ENCODE measurements around the gene CORO7. TPM values are rescaled to one million over a fixed set of nuclear protein-coding genes. Genes with fewer than 3 reads are reported as not detected.

The CORO7 gene
- total RNA-seq, 1 donor from 2014 or later: 25.7 TPM

- no peaks in the 10 kb centered on the region for H3K9me3 Mint-ChIP-seq (ENCODE audit: low read depth)
- peaks cover 10% of the 10 kb centered on the region for H3K4me1 Mint-ChIP-seq (ENCODE audit: low read depth)
- DNase-seq (ENCODE audit: low spot score, unreplicated experiment): no peak
- H3K27me3 Mint-ChIP-seq: no peaks in the 10 kb centered on the region
- no peak overlapping the region for H3K27ac Mint-ChIP-seq
- no peaks in the 10 kb centered on the region for H3K36me3 Mint-ChIP-seq (ENCODE audit: insufficient read depth)
- TF ChIP-seq CTCF (IDR thresholded peaks at IDR 0.05; ENCODE audit: unreplicated experiment): no peak
- no peak overlapping the region for H3K4me3 Mint-ChIP-seq (ENCODE audit: low read depth)
These were observed 28.6 kb downstream of the CORO7 start for GRCh38 chr16:4387781-4388180.

GRCh38 chr16:4386951-4387565, 29.3 kb downstream of the CORO7 start:
- Mint-ChIP-seq H3K27ac (no peak overlapping the region), H3K9me3 (ENCODE audit: low read depth) (no peaks in the 10 kb centered on the region), H3K4me1 (ENCODE audit: low read depth) (peaks cover 10% of the 10 kb centered on the region), H3K36me3 (ENCODE audit: insufficient read depth) (no peaks in the 10 kb centered on the region), H3K4me3 (ENCODE audit: low read depth) (no peak overlapping the region), H3K27me3 (no peaks in the 10 kb centered on the region)
- DNase-seq (ENCODE audit: low spot score, unreplicated experiment): no peak
- TF ChIP-seq CTCF (IDR thresholded peaks at IDR 0.05; ENCODE audit: unreplicated experiment): no peak

GRCh38 chr16:4386451-4386805, 30.0 kb downstream of the CORO7 start:
- H3K4me1 Mint-ChIP-seq (ENCODE audit: low read depth): peaks cover 10% of the 10 kb centered on the region
- H3K9me3 Mint-ChIP-seq (ENCODE audit: low read depth): no peaks in the 10 kb centered on the region
- no peak overlapping the region for H3K4me3 Mint-ChIP-seq (ENCODE audit: low read depth)
- no peak for TF ChIP-seq CTCF (IDR thresholded peaks at IDR 0.05; ENCODE audit: unreplicated experiment)
- no peak for DNase-seq (ENCODE audit: low spot score, unreplicated experiment)
- no peaks in the 10 kb centered on the region for H3K36me3 Mint-ChIP-seq (ENCODE audit: insufficient read depth)
- no peaks in the 10 kb centered on the region for H3K27me3 Mint-ChIP-seq
- H3K27ac Mint-ChIP-seq: no peak overlapping the region

GRCh38 chr16:4385789-4386450, 30.5 kb downstream of the CORO7 start:
- H3K9me3 Mint-ChIP-seq (ENCODE audit: low read depth): no peaks in the 10 kb centered on the region
- H3K27me3 Mint-ChIP-seq: no peaks in the 10 kb centered on the region
- no peak for DNase-seq (ENCODE audit: low spot score, unreplicated experiment)
- H3K4me1 Mint-ChIP-seq (ENCODE audit: low read depth): peaks cover 10% of the 10 kb centered on the region
- TF ChIP-seq CTCF (IDR thresholded peaks at IDR 0.05; ENCODE audit: unreplicated experiment): no peak
- no peak overlapping the region for H3K4me3 Mint-ChIP-seq (ENCODE audit: low read depth)
- no peaks in the 10 kb centered on the region for H3K36me3 Mint-ChIP-seq (ENCODE audit: insufficient read depth)
- H3K27ac Mint-ChIP-seq: no peak overlapping the region

- no peak for TF ChIP-seq CTCF (IDR thresholded peaks at IDR 0.05; ENCODE audit: unreplicated experiment)
- no peaks in the 10 kb centered on the region for H3K27me3 Mint-ChIP-seq
- no peaks in the 10 kb centered on the region for H3K9me3 Mint-ChIP-seq (ENCODE audit: low read depth)
- no peaks in the 10 kb centered on the region for H3K36me3 Mint-ChIP-seq (ENCODE audit: insufficient read depth)
- H3K27ac Mint-ChIP-seq: no peak overlapping the region
- DNase-seq (ENCODE audit: low spot score, unreplicated experiment): no peak
- no peak overlapping the region for H3K4me3 Mint-ChIP-seq (ENCODE audit: low read depth)
- H3K4me1 Mint-ChIP-seq (ENCODE audit: low read depth): peaks cover 13% of the 10 kb centered on the region
These were observed 31.2 kb downstream of the CORO7 start for GRCh38 chr16:4385066-4385788.

All from progenitor cell of endocrine pancreas (in vitro differentiated cells).